BJ (cell line): ENCODE data around the gene SDK1. TPM values are rescaled to one million over a fixed set of nuclear protein-coding genes. Genes with fewer than 3 reads are reported as not detected.

Experiments used
- CTCF ChIA-PET: fragments of 350-600 bp; formaldehyde crosslinking; extraction: SDS; loops from one replicate; lab custom pipeline; 2021; ENCODE audit warnings: antibody characterized with exemption, inconsistent platforms; lab: Yijun Ruan, JAX
- POLR2A ChIA-PET: fragments of 300-600 bp; sonication (Branson Sonifier 250); formaldehyde crosslinking; extraction: SDS; loops from one replicate; lab custom pipeline; 2021; ENCODE audit warnings: antibody characterized with exemption; lab: Charles Lee
- DNase-seq: peaks from one replicate; pipeline ENCODE4 v3.0.0-alpha.2; 2011; ENCODE audit warnings: low read depth
- H3K27me3 ChIP-seq: 2 replicates; pipeline ENCODE4 v1.6.0; 2011; ENCODE audit warnings: low read length; ENCODE audit not compliant: control insufficient read depth, insufficient read depth
- H3K36me3 ChIP-seq: 2 replicates; pipeline ENCODE4 v1.5.1; 2011; ENCODE audit warnings: low read length; ENCODE audit not compliant: control insufficient read depth, insufficient read depth
- H3K4me3 ChIP-seq: 2 replicates; pipeline ENCODE4 v1.5.1; 2011; ENCODE audit warnings: low read depth, mild to moderate bottlenecking, control low read depth, low read length
- CTCF ChIP-seq: IDR thresholded peaks from 2 replicates; pipeline ENCODE4 v1.5.1; 2011; ENCODE audit warnings: low read depth, mild to moderate bottlenecking, control low read depth, inconsistent platforms, low read length, moderate library complexity; ENCODE audit not compliant: insufficient read depth
- polyA plus RNA-seq: library from polyadenylated mRNA; depleted of rRNA; stranded (reverse); fragments of >200 nt; gene quantifications from 2 replicates; pipeline ENCODE4 v1.2.3, GENCODE V29; 2011

The SDK1 gene
- polyA plus RNA-seq, 1 experiment = 0.01 TPM

- Histone ChIP-seq H3K36me3 (no peaks in the 10 kb centered on the region), H3K4me3 (no peak overlapping the region), H3K27me3 (no peaks in the 10 kb centered on the region)
- CTCF ChIA-PET = no interaction called here
- POLR2A ChIA-PET = no interaction called here
- TF ChIP-seq CTCF = no peak
- DNase-seq = no peak
These were observed 257.3 kb downstream of the SDK1 start for GRCh38 chr7:3558400-3558799.

- POLR2A ChIA-PET = no interaction called here
- CTCF ChIA-PET = no interaction called here
- TF ChIP-seq CTCF = no peak
These were observed 258.2 kb downstream of the SDK1 start for GRCh38 chr7:3559278-3559677.

GRCh38 chr7:3560495-3560894 lies 259.4 kb downstream of the SDK1 start:
- no peak for DNase-seq
- Histone ChIP-seq H3K36me3 (no peaks in the 10 kb centered on the region), H3K27me3 (no peaks in the 10 kb centered on the region), H3K4me3 (no peak overlapping the region)
- ChIA-PET POLR2A (no interaction called here), CTCF (no interaction called here)
- no peak for TF ChIP-seq CTCF

More at GRCh38 chr7:3559278-3559677, 258.2 kb downstream of the SDK1 start:
- Histone ChIP-seq H3K27me3 (no peaks in the 10 kb centered on the region), H3K36me3 (no peaks in the 10 kb centered on the region), H3K4me3 (no peak overlapping the region)
- no peak for DNase-seq

GRCh38 chr7:3561932-3562331 lies 260.9 kb downstream of the SDK1 start:
- Histone ChIP-seq H3K36me3 (no peaks in the 10 kb centered on the region), H3K4me3 (no peak overlapping the region), H3K27me3 (no peaks in the 10 kb centered on the region)
- DNase-seq = no peak
- TF ChIP-seq CTCF = no peak
- CTCF ChIA-PET = no interaction called here
- POLR2A ChIA-PET = no interaction called here

- TF ChIP-seq CTCF = no peak
- POLR2A ChIA-PET = no interaction called here
- CTCF ChIA-PET = no interaction called here
These were observed 263.2 kb downstream of the SDK1 start for GRCh38 chr7:3564231-3564630.

More at GRCh38 chr7:3564231-3564630, 263.2 kb downstream of the SDK1 start:
- no peaks in the 10 kb centered on the region for H3K36me3 ChIP-seq
- no peak overlapping the region for H3K4me3 ChIP-seq
- no peak for DNase-seq
- H3K27me3 ChIP-seq = no peaks in the 10 kb centered on the region
